Stimulated activated CD4-positive, alpha-beta T cell treated with anti-CD3 and anti-CD28 coated beads, Interleukin-15, amount 100 ng/mL, for 1 hour (primary cell): Measurements from ENCODE around the gene POFUT1.
"Not testable (repeated sequence)": the region's sequence is repeated elsewhere in the genome, so short reads cannot be mapped to it uniquely, and the experiment has no call there.

ENCODE experiments used
- DNase-seq, 2 donors: peaks; one replicate each; pipeline ENCODE4 v3.0.0-alpha.2; 2020; ENCODE audit warnings: low read depth in 1 of 2, low spot score in 1 of 2

POFUT1 gene

GRCh38 chr20:32271620-32272019, 63.9 kb downstream of the POFUT1 start:
- no peak for DNase-seq

GRCh38 chr20:32274359-32274758, 66.7 kb downstream of the POFUT1 start:
- DNase-seq, result no peak

GRCh38 chr20:32275163-32275562, 67.5 kb downstream of the POFUT1 start:
- not testable (repeated sequence) for DNase-seq

- peak; percentile 66 to 69 for DNase-seq
Observed at GRCh38 chr20:32277361-32278198, 69.9 kb downstream of the POFUT1 start, which contains the start of gene KIF3B. TSS of gene KIF3B (plus strand) at chr20:32277651. CDS start at chr20:32309778, 32,127 bp downstream.

GRCh38 chr20:32278199-32278643, 70.5 kb downstream of the POFUT1 start:
- DNase-seq, result no peak

- DNase-seq, result no peak
Observed at GRCh38 chr20:32281711-32282110, 74.0 kb downstream of the POFUT1 start.

GRCh38 chr20:32282461-32282860, 74.8 kb downstream of the POFUT1 start:
- DNase-seq, result no peak

GRCh38 chr20:32285082-32285620, 77.5 kb downstream of the POFUT1 start:
- DNase-seq, result no peak

GRCh38 chr20:32285621-32286371, 78.1 kb downstream of the POFUT1 start:
- no peak for DNase-seq

GRCh38 chr20:32287231-32287638, 79.6 kb downstream of the POFUT1 start:
- no peak for DNase-seq
